ENCODE data around the gene IDH2. TPM values are rescaled to one million over a fixed set of nuclear protein-coding genes. Genes with fewer than 3 reads are reported as not detected.
A peak's percentile ranks its signal among the peaks of the same experiment; 100 is the strongest.

IDH2 gene
- total RNA-seq, 1 donor from 2014 or later: 93.1 TPM

- no peak overlapping the region for H2AFZ ChIP-seq (replicated peaks)
- peaks cover 38% of the 10 kb centered on the region for H3K4me1 ChIP-seq
- no peaks in the 10 kb centered on the region for H3K27me3 ChIP-seq
- H3K27me3 Mint-ChIP-seq (ENCODE audit: insufficient read depth, low read depth): peaks cover 2% of the 10 kb centered on the region
- peaks cover 26% of the 10 kb centered on the region for H4K20me1 ChIP-seq (ENCODE audit: low read depth)
- no peaks in the 10 kb centered on the region for H3K36me3 Mint-ChIP-seq
- H3K9me3 ChIP-seq (ENCODE audit: low read depth): no peaks in the 10 kb centered on the region
- TF ChIP-seq EZH2 (IDR thresholded peaks at IDR 0.05): no peak
- no peak for TF ChIP-seq CTCF (IDR thresholded peaks at IDR 0.05)
- no peak for TF ChIP-seq EZH2phosphoT487 (IDR thresholded peaks at IDR 0.05)
- no peak overlapping the region for H3K4me3 ChIP-seq
- H3K4me1 Mint-ChIP-seq: peaks cover 50% of the 10 kb centered on the region
- peak; percentile 79 for DNase-seq (ENCODE audit: low spot score)
- H3F3A ChIP-seq (ENCODE audit: low read depth): peaks cover 24% of the 10 kb centered on the region
- peak overlapping the region; percentile 67 for H3K4me2 ChIP-seq
- peak overlapping the region; percentile 78 for H3K27ac Mint-ChIP-seq
- no peak overlapping the region for H3K9ac ChIP-seq
- H3K79me2 ChIP-seq (ENCODE audit: low read depth): peaks cover 60% of the 10 kb centered on the region
- H3K9me3 Mint-ChIP-seq: no peaks in the 10 kb centered on the region
- H3K4me3 Mint-ChIP-seq: peak overlapping the region; percentile 1
- H3K27ac ChIP-seq: no peak overlapping the region
- H3K36me3 ChIP-seq: no peaks in the 10 kb centered on the region
Observed at GRCh38 chr15:90062023-90062442, 40.2 kb downstream of the IDH2 start.

GRCh38 chr15:90060797-90061196 lies 41.5 kb downstream of the IDH2 start:
- no peak overlapping the region for H3K9ac ChIP-seq
- H3K27ac Mint-ChIP-seq: no peak overlapping the region
- no peak overlapping the region for H3K4me3 ChIP-seq
- no peaks in the 10 kb centered on the region for H3K9me3 Mint-ChIP-seq
- H3K4me3 Mint-ChIP-seq: no peak overlapping the region
- H3K4me1 ChIP-seq: peaks cover 38% of the 10 kb centered on the region
- H3K36me3 ChIP-seq: no peaks in the 10 kb centered on the region
- DNase-seq (ENCODE audit: low spot score): no peak
- H2AFZ ChIP-seq (replicated peaks): no peak overlapping the region
- H3K4me1 Mint-ChIP-seq: peaks cover 51% of the 10 kb centered on the region
- peaks cover 65% of the 10 kb centered on the region for H3K79me2 ChIP-seq (ENCODE audit: low read depth)
- TF ChIP-seq EZH2 (IDR thresholded peaks at IDR 0.05) (no peak), EZH2phosphoT487 (IDR thresholded peaks at IDR 0.05) (no peak), CTCF (IDR thresholded peaks at IDR 0.05) (no peak)
- peaks cover 23% of the 10 kb centered on the region for H4K20me1 ChIP-seq (ENCODE audit: low read depth)
- no peaks in the 10 kb centered on the region for H3K36me3 Mint-ChIP-seq
- no peak overlapping the region for H3K27ac ChIP-seq
- no peaks in the 10 kb centered on the region for H3K9me3 ChIP-seq (ENCODE audit: low read depth)
- no peak overlapping the region for H3K4me2 ChIP-seq
- peaks cover 24% of the 10 kb centered on the region for H3F3A ChIP-seq (ENCODE audit: low read depth)
- no peaks in the 10 kb centered on the region for H3K27me3 Mint-ChIP-seq (ENCODE audit: insufficient read depth, low read depth)
- no peaks in the 10 kb centered on the region for H3K27me3 ChIP-seq

GRCh38 chr15:90059208-90059985 lies 42.9 kb downstream of the IDH2 start:
- H3K27me3 Mint-ChIP-seq (ENCODE audit: insufficient read depth, low read depth): no peaks in the 10 kb centered on the region
- H3K4me1 Mint-ChIP-seq: peaks cover 61% of the 10 kb centered on the region
- TF ChIP-seq CTCF (IDR thresholded peaks at IDR 0.05) (no peak), EZH2 (IDR thresholded peaks at IDR 0.05) (no peak), EZH2phosphoT487 (IDR thresholded peaks at IDR 0.05) (no peak)
- peaks cover 38% of the 10 kb centered on the region for H3K4me1 ChIP-seq
- H3K27ac ChIP-seq: peak overlapping the region; percentile 25
- H3K9me3 ChIP-seq (ENCODE audit: low read depth): no peaks in the 10 kb centered on the region
- H3K9ac ChIP-seq: no peak overlapping the region
- peaks cover 28% of the 10 kb centered on the region for H4K20me1 ChIP-seq (ENCODE audit: low read depth)
- peaks cover 24% of the 10 kb centered on the region for H3F3A ChIP-seq (ENCODE audit: low read depth)
- peaks cover 72% of the 10 kb centered on the region for H3K79me2 ChIP-seq (ENCODE audit: low read depth)
- H3K4me3 Mint-ChIP-seq: no peak overlapping the region
- DNase-seq (ENCODE audit: low spot score): no peak
- no peak overlapping the region for H2AFZ ChIP-seq (replicated peaks)
- no peaks in the 10 kb centered on the region for H3K27me3 ChIP-seq
- H3K27ac Mint-ChIP-seq: peak overlapping the region; percentile 74
- no peak overlapping the region for H3K4me3 ChIP-seq
- peak overlapping the region; percentile 35 for H3K4me2 ChIP-seq
- no peaks in the 10 kb centered on the region for H3K36me3 ChIP-seq
- H3K36me3 Mint-ChIP-seq: peaks cover 5% of the 10 kb centered on the region
- no peaks in the 10 kb centered on the region for H3K9me3 Mint-ChIP-seq

All from neural progenitor cell (in vitro differentiated cells).